Natural killer cell (primary cell): ENCODE measurements around the gene TPRN. TPM values are rescaled to one million over a fixed set of nuclear protein-coding genes. Genes with fewer than 3 reads are reported as not detected.

Experiments
- ATAC-seq, 3 donors: fragments of 150-1000 bp in 2 of 3; fragments of 200-7000 bp in 1 of 3; cut with Tn5 transposase; 1 replicate in 1 of 3; 2 replicates in 2 of 3; pipeline ENCODE4 v1.10.0; 2021; ENCODE audit warnings: mild to moderate bottlenecking in 2 of 3, moderate library complexity in 2 of 3
- DNase-seq, 2 donors: peaks; one replicate each; pipeline versions ENCODE4 v3.0.0 to v3.0.0-alpha.2; 2013 to 2021; ENCODE audit warnings: mixed read lengths in 1 of 2
- H3K27ac ChIP-seq: one replicate; pipeline ENCODE4 v1.5.1; 2013; ENCODE audit warnings: mild to moderate bottlenecking, low read length
- H3K27me3 ChIP-seq: one replicate; pipeline ENCODE4 v1.6.1; 2013; ENCODE audit warnings: low read length; ENCODE audit not compliant: control insufficient read depth, insufficient read depth
- H3K36me3 ChIP-seq: one replicate; pipeline ENCODE4 v1.6.1; 2013; ENCODE audit warnings: low read length; ENCODE audit not compliant: control insufficient read depth, insufficient read depth
- H3K4me1 ChIP-seq: one replicate; pipeline ENCODE4 v1.6.1; 2013; ENCODE audit warnings: low read length; ENCODE audit not compliant: control insufficient read depth, insufficient read depth
- H3K4me3 ChIP-seq: one replicate; pipeline ENCODE4 v1.5.1; 2013; ENCODE audit warnings: low read length
- H3K9me3 ChIP-seq: one replicate; pipeline ENCODE4 v1.6.1; 2013; ENCODE audit warnings: low read length; ENCODE audit not compliant: control insufficient read depth, insufficient read depth
- H3K27ac Mint-ChIP-seq, 2 donors: one replicate each; pipeline ENCODE4 v1.8.0; 2022; ENCODE audit warnings: mild to moderate bottlenecking in 2 of 2, mixed read lengths in 2 of 2, moderate library complexity in 1 of 2
- H3K27me3 Mint-ChIP-seq, 2 donors: one replicate each; pipeline ENCODE4 v1.8.0; 2022; ENCODE audit warnings: low read depth in 2 of 2, mixed read lengths in 2 of 2
- H3K36me3 Mint-ChIP-seq: one replicate; pipeline ENCODE4 v1.8.0; 2022; ENCODE audit warnings: mixed read lengths
- H3K4me1 Mint-ChIP-seq, 2 donors: one replicate each; pipeline ENCODE4 v1.8.0; 2022; ENCODE audit warnings: mixed read lengths in 2 of 2
- H3K4me3 Mint-ChIP-seq: one replicate; pipeline ENCODE4 v1.8.0; 2022; ENCODE audit warnings: mild to moderate bottlenecking, moderate library complexity, mixed read lengths
- H3K9me3 Mint-ChIP-seq, 2 donors: one replicate each; pipeline ENCODE4 v1.8.0; 2022; ENCODE audit warnings: mixed read lengths in 2 of 2
- WGBS: methylation state at CpG from one replicate; pipeline ENCODE4 v1.1.7; 2013; ENCODE audit warnings: missing lambda C conversion rate; ENCODE audit not compliant: insufficient coverage; 5-methylcytosine and 5-hydroxymethylcytosine counted together
- intact Hi-C: fragments of 100-400 bp; cut with micrococcal nuclease; formaldehyde crosslinking; loops from one replicate; pipeline ENCODE4 v1.14.2; 2022
- total RNA-seq, 4 donors: library from RNA; stranded (reverse); fragments of 120-200 nt in 1 of 4; gene quantifications; one replicate each; pipeline versions ENCODE4 v1.2.3 to v1.2.4, GENCODE V29; 2013 to 2022
- TF ChIP-seq, protein P1 (sequence below): fragments of 200-600 bp; IDR thresholded peaks from one replicate; pipeline ENCODE4 v1.8.0; 2022; ENCODE audit warnings: antibody characterized with exemption

The TPRN gene
- total RNA-seq, 3 donors from 2014 or later (not counting 1 experiment from before 2014, with no cell fraction given), result 8.2 to 10.6 (median 8.4) TPM

DNA sequence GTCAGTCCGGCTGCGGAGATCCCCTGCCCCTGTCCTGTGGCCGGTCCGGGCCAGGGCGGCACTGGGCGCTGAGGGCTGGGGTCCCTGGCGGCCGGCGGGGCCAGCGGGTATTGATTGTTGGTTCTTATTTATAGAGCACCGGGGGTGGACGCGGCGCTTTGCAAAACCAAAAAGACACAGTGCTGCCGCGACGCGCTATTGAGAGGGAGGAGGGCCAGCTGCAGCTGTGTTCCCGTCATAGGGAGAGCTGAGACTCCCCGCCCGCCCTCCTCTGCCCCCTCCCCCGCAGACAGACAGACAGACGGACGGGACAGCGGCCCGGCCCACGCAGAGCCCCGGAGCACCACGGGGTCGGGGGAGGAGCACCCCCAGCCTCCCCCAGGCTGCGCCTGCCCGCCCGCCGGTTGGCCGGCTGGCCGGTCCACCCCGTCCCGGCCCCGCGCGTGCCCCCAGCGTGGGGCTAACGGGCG lies 33.2 kb downstream of the TPRN start:
- Mint-ChIP-seq H3K27ac (no peak overlapping the region), H3K36me3 (no peaks in the 10 kb centered on the region), H3K27me3 (peaks cover 7 to 41% of the 10 kb centered on the region in 2 donors), H3K4me1 (no peaks in the 10 kb centered on the region), H3K4me3 (no peak overlapping the region), H3K9me3 (no peaks in the 10 kb centered on the region)
- 39% methylated on average over 43 of the region's 44 CpGs for WGBS
- intact Hi-C loops, result no loop called here
- ATAC-seq (no peak), DNase-seq (no peak)
- no peak overlapping the region for H3K4me3 ChIP-seq
- H3K36me3 ChIP-seq, result no peaks in the 10 kb centered on the region
- H3K27ac ChIP-seq, result no peak overlapping the region
- H3K4me1 ChIP-seq, result peaks cover 8% of the 10 kb centered on the region
- TF ChIP-seq, protein P1, sequence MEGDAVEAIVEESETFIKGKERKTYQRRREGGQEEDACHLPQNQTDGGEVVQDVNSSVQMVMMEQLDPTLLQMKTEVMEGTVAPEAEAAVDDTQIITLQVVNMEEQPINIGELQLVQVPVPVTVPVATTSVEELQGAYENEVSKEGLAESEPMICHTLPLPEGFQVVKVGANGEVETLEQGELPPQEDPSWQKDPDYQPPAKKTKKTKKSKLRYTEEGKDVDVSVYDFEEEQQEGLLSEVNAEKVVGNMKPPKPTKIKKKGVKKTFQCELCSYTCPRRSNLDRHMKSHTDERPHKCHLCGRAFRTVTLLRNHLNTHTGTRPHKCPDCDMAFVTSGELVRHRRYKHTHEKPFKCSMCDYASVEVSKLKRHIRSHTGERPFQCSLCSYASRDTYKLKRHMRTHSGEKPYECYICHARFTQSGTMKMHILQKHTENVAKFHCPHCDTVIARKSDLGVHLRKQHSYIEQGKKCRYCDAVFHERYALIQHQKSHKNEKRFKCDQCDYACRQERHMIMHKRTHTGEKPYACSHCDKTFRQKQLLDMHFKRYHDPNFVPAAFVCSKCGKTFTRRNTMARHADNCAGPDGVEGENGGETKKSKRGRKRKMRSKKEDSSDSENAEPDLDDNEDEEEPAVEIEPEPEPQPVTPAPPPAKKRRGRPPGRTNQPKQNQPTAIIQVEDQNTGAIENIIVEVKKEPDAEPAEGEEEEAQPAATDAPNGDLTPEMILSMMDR, result no peak
- H3K9me3 ChIP-seq, result no peaks in the 10 kb centered on the region
- peaks cover 52% of the 10 kb centered on the region for H3K27me3 ChIP-seq

DNA sequence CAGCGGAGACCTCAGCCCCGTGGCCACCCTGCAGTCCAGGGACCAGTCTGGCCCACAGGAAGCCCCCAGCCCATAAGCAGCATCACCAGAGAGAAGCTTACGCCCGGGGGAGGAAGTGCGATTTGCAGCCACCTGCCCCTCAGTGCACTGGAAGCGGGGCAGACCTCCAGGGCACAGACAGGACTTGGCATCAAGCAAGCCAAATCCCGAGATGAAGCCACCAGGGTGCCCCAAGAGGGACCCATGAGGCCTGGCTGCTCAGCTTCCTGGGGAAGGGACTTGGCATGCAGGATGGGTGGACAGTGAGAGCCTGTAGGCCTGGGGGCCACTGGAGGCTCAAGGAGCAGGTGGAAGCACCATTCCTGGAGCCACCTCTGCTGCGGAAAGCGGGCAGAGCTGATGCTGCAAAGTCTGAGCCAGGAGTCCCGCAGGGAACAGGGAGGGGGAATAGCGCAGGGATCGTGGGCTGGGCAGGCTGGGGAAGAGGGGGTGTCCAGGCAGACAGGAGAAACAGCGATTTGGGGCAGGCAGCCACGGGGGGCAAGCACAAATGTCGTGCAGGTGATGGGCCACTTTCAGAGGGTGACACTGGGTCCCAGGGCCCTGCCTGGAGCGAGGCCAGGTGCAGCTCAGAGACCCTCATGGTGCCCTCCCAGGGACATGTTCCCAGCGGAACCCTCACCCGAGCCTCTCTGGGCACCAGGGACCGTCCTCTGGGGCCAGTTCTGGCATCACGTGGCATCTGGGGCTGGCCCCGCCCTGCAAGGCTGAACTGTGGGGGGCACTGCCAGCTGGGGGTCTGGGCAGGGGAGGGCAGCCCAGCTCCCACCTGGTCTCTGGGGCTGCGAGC lies 33.9 kb downstream of the TPRN start:
- no peaks in the 10 kb centered on the region for H3K36me3 Mint-ChIP-seq
- H3K27ac Mint-ChIP-seq, result no peak overlapping the region
- no peak overlapping the region for H3K4me3 Mint-ChIP-seq
- Histone ChIP-seq H3K4me1 (peaks cover 9% of the 10 kb centered on the region), H3K27me3 (peaks cover 53% of the 10 kb centered on the region), H3K36me3 (no peaks in the 10 kb centered on the region), H3K27ac (no peak overlapping the region), H3K9me3 (no peaks in the 10 kb centered on the region), H3K4me3 (no peak overlapping the region)
- H3K9me3 Mint-ChIP-seq, result no peaks in the 10 kb centered on the region
- TF ChIP-seq, protein P1, result no peak
- H3K4me1 Mint-ChIP-seq, result no peaks in the 10 kb centered on the region
- H3K27me3 Mint-ChIP-seq, result peaks cover 7 to 41% of the 10 kb centered on the region in 2 donors
- 73% methylated on average over 22 of the region's 22 CpGs for WGBS
- ATAC-seq, result no peak
- intact Hi-C loops, result no loop called here
- no peak for DNase-seq

DNA sequence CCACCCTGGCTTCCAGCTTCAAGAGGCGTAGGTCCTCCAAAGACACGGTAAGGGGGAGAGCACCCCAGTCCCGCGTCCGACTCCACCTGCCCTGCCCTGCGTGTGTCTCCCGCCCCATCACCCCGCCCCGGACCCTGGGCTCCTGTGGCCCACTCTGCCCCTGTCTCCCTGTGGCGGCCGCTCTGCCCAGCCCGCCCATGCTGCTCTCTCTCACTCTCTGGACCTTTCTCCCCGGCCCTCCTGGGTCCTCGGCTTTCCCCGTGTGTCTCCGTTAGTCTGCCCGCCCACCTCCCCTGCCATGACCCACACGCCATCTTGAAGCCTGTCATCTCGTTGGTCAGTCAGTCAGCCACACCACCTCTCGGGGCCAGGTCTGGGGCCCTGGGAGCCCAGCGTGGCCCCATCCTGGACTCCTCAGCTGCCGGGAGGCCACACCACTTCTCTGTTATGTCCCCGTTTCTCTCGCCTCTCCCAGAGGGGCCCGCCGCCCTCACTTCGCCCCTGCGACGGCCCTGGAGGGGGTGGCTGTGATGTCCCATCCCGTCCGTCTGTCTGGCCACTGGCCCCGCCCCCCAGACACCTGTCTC lies 35.2 kb downstream of the TPRN start:
- WGBS, result 92% methylated on average over 32 of the region's 32 CpGs
- Histone ChIP-seq H3K4me3 (no peak overlapping the region), H3K4me1 (peaks cover 9% of the 10 kb centered on the region), H3K27me3 (peaks cover 46% of the 10 kb centered on the region), H3K27ac (no peak overlapping the region), H3K9me3 (no peaks in the 10 kb centered on the region), H3K36me3 (no peaks in the 10 kb centered on the region)
- intact Hi-C loops, result no loop called here
- H3K4me3 Mint-ChIP-seq, result no peak overlapping the region
- H3K9me3 Mint-ChIP-seq, result no peaks in the 10 kb centered on the region
- H3K36me3 Mint-ChIP-seq, result no peaks in the 10 kb centered on the region
- ATAC-seq, result no peak
- H3K4me1 Mint-ChIP-seq, result no peaks in the 10 kb centered on the region
- TF ChIP-seq, protein P1, result no peak
- H3K27me3 Mint-ChIP-seq, result peaks cover 7 to 39% of the 10 kb centered on the region in 2 donors
- DNase-seq, result no peak
- no peak overlapping the region for H3K27ac Mint-ChIP-seq
